Measurements from ENCODE around the gene KCNH8.

DNA sequence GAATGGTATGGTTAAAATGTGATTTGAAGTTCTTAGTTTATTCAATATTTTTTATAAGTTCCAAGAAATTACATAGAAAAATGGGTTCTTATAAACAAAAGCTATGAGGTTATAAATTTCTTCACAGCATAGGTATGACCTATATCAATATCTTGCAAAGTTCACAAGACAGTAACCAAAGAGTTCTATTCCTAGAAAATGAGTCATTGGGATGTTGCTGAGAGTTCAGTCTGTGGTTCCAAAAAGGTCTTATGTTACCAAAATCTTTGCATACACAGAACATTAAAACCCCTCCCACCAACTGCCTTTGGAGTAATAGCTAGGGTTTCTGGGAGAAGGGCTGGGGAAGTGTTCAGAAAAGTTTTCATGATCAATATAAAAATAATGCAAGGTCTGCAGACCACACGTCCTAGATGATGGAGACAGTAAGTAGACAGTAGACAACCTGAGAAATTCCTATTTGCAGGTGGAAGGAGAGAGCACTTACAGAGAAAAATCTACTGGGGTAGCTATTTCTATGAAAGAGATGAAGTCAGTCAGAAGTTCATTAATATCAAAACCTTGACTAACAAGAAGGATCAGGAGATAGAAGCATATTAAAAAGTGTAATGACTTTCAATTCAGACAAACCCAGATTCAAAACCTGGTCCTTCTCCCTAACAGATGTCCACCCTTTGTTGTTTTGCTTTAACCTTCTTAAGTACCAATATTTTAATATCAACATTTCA lies 279.3 kb downstream of the KCNH8 start:
- TF ChIP-seq POLR2A (IDR thresholded peaks at IDR 0.05) = no peak
- no peak for TF ChIP-seq CTCF (IDR thresholded peaks at IDR 0.05)

All from Peyer's patch (tissue), 4 donors.